GM21360 (cell line): ENCODE data around the gene GAB2.
"Not testable (repeated sequence)": the region's sequence is repeated elsewhere in the genome, so short reads cannot be mapped to it uniquely, and the experiment has no call there.

Source experiments
- ATAC-seq: cut with Tn5 transposase; IDR thresholded peaks from one replicate; pipeline ENCODE4 v1.9.1; 2021; ENCODE audit warnings: mild to moderate bottlenecking, moderate library complexity; ENCODE audit not compliant: unreplicated experiment

The GAB2 gene

DNA sequence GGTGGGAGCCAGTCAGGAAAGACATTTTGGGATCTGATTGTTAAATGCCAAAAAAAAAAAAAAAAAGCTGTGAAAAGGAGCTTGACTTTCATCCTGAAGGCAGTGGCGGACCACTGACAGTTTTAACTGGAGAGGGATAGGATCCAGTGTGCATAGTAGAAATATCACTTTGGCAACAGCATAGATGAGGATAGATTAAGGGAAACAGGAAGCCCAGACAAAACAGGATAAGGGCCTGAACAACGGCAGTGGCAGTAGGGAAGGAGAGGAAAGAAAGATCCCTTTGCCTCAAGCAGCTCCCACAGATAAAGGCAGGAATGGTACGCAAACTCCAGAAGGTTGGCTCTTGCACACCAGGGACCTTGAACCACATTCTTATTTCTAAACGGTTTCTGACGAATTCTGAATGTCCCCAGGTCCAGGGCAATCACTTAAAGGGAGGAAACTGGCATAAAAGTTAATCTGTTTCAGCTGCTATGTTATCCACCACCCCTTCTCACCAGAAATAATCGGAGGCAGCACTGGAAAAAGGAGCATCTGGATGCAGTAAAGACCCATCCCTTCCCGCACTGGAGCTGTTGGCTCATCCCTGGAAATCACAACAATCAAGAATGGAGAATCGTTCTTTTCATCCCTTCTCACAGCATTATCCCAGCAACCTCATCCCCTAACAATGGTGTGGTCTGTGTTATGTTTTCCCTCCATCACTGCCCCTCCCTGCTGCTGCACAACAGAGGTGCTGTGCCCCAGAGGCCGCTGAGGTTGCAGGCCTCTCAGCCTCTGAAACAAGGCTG, 99.1 kb downstream of the GAB2 start:
- ATAC-seq, result no peak

DNA sequence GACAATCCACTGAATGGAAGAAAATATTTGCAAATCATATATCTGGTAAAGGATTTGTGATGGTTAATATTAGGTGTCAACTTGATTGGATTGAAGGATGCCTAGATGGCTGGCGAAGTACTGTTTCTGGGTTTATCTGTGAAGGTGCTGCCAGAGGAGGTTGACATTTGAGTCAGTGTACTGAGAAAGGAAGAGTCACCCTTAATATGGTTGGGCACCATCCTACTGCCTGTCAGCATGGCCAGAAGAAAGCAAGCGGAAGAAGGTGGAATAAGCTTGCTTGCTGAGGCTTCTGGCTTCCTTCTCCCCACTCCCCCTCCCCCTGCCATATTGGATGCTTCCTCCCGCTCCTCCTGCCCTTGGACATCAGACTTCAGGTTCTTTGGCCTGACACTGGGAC, 101.9 kb downstream of the GAB2 start:
- ATAC-seq, result no peak

DNA sequence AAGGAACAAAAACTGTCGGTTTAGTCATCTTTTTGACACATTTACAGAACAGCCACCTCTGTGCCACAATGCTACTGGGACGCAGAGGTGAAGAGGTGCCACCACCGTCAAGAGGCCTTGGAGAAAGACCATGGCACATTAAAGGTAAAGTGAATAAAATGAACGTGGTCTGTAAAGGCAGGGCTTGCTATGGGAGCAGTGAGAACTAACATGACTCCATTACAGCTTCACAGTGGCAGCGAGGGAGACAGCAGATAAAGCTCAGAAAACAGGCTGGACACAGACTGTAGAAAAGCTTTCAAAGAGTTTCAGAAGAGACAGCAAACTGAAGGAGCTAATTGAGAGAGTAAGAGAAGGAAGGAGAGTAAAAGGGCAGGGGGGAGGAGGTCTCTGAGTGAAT, 102.9 kb downstream of the GAB2 start:
- no peak for ATAC-seq

DNA sequence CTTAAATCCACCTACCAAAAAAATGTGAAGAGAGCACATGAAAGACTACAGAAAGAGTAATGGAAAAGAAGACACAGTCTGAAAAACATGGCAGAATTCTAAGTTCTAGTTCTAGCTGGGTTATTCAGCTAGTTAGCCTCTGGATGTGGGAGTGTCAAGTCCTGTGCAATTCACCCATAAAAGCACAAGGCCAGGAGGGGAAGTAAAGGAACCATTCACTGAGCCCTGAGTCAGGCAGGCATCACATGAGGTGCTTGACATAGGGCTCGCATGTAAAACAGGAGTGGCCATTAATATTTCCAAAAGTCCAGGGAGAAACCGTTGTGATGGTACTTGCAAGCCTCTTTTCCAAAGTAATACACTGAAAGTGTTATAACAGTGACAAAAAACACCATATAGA, 103.7 kb downstream of the GAB2 start:
- ATAC-seq, result no peak

DNA sequence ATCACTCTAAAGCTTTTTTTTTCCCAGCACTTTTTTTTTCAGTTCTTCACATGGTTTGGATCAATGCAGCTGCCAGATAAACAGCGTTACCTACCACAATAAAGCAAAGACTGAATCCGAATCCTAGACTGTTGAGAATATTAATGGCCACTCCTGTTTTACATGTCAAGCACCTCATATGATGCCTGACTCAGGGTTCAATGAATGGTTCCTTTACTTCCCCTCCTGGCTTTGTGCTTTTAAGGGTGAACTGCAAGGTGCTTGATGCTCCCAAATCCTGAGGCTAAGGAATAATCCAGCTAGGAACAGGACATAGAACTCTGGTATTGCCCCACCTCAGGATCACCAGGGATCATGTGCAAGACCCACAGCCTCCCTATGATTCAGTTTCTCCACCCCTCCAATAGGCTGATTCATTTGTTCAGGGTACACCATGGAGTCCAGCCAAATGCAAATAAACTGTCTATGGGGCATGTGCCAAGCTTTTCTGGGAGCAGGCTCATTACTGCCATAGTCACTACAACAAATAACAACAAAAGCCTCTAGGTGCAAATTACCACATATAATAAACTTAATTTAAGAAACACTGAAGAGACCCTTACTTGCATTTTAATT, 104.3 kb downstream of the GAB2 start:
- no peak for ATAC-seq

DNA sequence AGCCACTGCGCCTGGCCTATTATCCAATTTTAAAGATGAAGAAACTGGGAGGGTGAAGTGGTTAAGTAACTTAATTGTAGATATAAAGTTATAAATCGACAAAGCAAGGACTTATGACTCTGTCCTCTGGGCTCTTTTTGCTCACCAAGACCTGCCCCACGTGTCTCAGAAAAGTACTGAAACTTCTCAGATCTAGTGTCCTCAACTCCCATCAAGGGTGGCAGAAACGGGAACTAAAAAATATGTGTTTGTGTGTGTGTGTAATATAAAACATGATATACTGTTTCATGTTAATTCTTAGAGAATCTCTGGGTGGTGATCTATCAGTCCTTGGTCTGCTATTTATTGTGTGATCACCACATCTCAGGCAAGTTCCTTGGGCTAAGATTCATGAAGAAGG, 104.9 kb downstream of the GAB2 start:
- ATAC-seq, result no peak

DNA sequence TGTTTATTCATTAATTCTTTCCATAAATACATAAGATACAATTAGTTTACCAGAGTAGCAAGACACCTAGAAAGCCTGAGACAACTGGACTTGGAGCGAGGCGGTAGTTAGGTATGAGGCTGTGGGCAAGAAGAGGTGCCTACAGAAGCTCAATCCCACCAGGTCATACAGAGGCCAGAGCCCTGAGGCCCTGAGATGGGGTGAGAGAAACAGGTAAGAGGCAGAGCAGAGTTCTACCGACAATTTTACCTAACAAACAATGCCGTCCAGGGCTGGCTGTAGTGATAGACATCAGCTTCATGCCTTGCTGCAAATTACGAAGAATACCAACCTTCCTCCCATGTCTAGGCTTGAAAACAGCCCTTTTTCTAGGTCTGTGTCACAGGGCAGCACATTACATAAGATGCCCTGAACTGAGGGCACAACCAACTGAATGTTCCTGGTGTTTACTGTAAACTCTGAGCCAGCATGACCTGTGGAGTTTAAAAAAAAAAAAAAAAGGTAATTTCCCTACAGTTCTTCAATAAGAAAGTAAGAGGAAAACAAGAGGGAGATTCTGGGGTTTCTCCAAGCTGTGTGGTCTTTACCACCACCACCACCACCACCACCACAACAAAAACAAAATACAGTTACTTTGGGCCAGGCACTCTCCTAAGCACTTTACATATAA, 105.8 kb downstream of the GAB2 start:
- no peak for ATAC-seq

DNA sequence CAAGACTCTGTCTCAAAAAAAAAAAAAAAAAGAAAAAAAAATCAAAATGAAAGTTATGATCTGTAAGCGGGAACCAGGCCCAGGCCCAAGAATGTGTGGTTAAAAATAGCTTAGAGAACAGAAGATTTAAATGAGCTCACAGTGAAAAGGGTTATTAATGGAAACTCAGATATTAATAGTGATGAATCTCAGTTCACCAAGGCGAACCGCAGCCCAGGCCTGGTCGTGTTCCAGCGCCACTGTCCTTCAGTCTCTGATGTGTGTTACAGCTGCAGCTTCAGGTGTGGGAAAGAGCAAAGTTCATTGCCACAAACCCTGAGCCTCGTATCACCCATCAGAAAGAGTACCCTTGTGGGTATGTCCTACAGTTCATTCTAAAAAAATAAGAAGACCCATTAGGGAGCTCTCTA, 107.1 kb downstream of the GAB2 start:
- ATAC-seq, result peak; percentile 81

DNA sequence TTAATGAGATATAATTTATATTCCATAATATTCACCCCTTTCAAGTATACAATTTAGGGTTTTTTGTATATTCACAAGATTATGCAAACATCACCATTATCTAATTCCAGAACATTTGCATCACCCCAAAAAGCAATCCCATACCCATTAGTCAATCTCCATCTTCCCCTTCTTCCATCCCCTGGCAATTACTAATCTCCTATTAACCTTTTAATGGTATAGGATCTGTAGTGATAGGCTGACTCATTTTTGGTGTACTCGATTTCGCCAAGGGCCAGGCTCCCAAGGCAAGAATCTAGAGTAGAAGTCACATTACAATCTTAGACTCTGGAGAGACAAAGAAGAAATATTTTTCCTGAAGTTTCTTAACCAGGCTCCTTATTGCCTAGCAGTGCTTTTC, 113.4 kb downstream of the GAB2 start:
- ATAC-seq, result no peak

DNA sequence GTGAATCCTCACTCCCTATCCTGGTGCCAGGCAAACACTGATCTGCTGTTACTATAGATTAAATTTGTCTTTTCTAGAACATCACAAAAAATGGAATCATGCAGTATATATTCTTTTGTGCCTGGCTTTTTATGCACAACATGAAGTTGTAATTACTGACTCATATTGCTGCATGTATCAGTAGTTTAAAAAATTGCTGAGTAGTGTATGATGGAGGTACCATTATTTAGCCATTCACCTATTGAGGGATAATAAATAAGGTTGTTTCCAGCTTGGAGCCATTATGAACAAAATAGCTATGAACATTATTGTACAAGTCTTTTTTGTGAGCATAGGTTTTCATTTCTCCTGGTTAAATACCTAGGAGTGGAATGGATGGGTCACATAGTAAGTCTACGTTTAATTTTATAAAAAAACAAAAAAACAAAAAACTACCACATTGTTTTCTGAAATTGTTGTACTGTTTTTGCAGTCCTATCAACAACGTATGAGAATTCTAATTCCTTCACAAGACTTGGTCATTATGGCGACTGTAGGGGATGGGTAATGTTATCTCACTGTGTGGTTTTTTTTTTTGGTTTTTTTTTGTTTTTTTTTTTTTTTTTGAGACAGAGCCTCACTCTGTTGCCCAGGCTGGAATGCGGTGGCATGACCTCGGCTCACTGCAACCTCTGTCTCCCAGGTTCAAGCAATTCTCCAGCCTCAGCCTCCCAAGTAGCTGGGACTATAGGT, 117.3 kb downstream of the GAB2 start:
- ATAC-seq, result no peak

DNA sequence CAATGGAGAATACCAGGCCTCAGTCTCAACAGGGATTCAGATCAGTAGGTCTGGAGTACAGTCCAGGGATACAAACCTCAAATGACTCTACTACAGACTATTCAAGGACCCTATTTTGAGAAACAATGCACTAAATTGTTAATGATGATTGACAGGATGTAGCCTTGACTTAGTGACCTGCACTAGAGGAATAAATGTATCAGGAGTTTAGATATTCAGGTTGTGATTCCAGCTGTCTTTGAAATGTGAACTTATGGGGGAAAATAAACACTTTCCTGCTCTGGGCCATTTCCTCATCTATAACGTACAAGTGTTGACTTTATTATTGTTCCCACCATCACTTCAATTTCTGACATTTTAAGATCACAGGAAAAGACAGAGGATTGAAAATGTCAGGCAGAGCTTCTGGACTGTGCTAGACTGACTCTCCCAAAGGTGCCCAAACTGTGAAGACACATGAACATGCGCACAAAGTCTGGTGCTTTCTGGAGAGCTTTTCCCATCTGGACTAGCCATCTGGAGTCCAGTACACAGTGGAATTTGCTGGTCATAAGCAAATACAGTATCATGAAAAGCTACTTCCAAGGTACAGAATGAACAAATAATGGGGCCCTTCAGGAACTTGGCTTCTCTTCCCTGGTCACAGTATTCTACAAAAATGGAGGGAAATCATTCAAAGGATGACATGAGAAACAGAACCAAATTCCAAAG, 118.5 kb downstream of the GAB2 start:
- ATAC-seq, result no peak

DNA sequence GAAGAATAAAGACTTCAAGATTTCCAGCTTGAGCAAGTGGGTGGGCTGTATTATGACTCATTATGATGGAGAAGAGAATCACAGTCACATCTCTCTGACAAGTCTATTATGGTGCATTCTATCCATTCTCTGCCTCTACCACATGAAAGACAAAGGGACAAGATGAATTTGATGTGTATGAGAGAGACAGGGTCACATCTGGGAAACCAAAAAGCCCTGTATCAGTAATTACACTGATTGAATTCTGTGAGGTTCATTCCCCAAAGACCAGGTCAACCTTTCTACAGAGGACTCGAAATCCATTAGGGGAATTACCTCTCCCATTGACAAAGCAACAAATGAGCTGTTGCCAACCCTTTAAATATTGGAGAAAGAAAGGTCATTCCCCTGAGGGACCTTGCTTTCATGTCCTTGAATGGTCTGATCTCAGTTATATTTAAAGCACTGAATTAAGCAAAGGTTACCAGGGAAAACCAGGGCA, 119.3 kb downstream of the GAB2 start:
- no peak for ATAC-seq

DNA sequence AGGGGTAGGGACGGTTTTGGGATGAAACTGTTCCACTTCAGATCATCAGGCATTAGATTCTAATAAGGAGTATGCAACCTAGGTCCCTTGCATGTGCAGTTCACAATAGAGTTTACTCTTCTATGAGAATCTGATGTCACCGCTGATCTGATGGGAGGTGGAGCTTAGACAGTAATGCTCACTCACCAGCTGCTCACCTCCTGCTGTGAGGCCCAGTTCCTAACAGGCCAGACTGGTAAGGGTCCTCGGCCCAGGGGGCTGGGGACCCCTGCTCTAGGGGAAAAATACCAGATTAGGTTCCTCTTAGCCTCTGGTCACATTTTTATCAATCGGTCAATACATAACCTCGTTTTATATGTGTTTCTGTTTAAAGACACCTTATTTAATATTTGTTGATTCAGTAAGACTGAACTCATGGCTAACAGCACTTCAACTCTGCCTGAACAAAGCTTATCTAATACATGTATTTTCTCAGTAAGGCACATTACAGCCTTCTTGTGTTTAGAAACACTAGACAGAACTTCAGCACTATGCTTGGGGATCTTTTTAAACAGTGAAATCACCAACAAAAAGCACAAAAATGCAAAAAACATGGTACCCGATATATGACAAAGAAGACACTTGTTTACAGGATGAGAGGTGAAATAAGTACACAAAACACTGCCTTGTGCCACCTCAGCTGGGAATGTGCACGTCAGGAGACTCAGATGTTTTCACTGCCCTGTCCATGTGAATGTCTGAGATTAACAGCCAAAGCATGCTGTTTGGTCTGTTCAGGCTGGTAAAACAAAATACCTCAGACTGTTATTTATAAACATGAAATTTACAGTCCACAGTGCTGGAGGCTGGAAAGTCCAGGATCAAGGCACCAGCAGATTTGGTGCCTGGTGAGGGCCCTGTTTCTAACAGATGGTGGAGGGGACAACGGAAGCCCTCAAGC, 121.4 kb downstream of the GAB2 start:
- ATAC-seq, result no peak

DNA sequence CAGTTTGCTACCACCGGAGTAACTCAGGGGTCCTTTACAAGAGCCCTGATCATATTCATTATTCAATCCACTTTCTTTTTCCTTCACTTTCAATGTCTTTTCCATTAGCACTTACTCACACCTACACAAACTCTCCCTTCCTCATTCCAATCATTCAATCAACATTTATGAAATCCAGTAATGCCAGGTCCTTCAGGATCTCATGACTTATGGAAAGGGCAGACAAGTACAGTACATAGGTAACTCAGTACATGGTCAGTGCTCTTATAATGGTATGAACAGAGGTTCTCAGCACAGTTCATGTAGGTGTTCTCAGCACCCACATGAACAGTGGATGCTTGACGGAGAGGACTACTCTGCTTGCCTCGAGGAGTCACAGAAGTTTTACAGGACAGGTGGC, 122.3 kb downstream of the GAB2 start:
- ATAC-seq, result no peak

DNA sequence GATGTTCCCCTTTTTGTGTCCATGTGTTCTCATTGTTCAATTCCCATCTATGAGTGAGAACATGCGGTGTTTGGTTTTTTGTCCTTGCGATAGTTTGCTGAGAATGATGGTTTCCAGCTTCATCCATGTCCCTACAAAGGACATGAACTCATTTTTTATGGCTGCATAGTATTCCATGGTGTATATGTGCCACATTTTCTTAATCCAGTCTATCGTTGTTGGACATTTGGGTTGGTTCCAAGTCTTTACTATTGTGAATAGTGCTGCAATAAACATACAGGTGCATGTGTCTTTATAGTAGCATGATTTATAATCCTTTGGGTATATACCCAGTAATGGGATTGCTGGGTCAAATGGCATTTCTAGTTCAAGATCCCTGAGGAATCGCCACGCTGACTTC, 123.5 kb downstream of the GAB2 start:
- ATAC-seq, result not testable (repeated sequence)

DNA sequence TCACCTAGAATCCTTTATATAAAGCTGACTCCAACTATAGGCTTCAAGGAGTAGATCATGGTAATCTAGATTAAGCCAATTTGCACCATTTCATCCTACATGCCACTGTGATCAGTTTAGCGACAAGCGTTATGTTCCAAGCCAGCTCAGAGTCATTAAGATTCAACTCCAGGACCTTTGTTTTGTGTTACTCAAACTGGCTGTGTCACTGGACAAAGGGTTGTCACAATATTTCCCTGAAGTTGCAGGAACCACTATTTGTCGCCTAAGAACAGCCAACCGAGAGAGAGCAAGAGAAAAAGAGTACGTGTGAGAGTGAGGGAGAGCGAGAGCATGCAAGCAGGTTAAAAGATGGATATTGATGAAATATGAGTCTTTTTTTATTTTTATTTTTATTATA, 124.1 kb downstream of the GAB2 start:
- no peak for ATAC-seq

DNA sequence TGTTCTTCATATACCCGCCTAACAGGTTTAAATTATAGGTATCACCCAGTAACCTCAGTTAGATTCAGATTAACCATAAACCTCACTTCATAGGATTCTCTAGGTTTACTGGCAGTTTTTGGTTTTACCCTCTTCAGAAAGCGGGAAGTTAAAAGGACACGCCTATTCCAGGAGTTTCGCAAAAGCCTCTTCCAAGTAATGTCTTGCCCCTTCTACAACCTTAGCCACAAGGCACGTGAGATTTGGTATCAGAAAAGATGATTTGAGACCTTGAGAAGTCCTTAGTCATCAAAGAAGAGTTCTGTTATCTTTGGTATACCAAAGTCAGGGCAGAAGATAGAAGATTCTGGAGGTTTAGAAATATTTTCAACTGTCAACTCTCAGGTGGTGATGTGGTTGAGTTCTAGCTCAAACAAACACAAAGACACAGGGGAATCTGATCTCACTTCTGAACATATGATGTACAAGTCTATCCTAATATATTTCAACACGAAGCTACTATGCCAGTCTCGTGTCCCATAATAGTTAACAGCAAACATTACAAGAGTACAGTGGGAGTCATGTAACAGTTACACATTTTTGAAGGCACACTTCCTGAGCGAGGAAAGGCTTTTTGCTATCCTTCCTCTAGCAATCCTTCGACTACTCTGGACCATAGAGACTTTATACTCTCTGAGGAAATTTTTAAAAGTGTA, 125.4 kb downstream of the GAB2 start:
- ATAC-seq, result no peak

DNA sequence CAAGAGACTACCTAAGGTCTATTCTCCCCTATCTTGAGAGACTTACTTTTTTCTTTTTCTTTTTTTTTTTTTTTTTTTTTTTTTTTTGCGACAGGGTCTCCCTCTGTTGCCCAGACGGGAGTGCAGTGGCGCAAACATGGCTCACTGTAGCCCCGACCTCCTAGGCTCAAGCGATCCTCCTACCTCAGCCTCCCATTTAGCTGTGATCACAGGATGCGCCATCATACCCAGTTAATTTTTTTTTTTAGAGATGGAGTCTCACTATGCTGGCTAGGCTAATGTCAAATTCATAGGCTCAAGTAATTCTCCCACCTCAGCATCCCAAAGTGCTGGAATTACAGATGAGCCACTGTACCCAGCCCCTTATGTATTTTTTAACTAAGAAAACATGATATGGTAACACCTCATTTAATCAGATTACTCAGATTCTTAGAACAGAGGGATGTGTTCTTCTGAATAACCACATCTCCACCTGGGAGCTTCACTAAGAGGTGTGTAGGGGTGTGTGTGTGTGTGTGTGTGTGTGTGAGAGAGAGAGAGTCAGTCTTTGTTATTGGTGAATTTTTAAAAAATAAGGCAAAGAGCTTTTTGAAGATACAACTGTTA, 126.0 kb downstream of the GAB2 start:
- no peak for ATAC-seq
